CD4-positive, alpha-beta T cell (primary cell): ENCODE data around the gene CXCL6. TPM values are rescaled to one million over a fixed set of nuclear protein-coding genes. Genes with fewer than 3 reads are reported as not detected.

ENCODE experiments used
- ATAC-seq: fragments of 200-7000 bp; cut with Tn5 transposase; one replicate; pipeline ENCODE4 v1.10.0; 2022; ENCODE audit warnings: mild to moderate bottlenecking; ENCODE audit not compliant: poor library complexity
- CTCF ChIA-PET: fragments of 350-600 bp; sonication (Branson Sonifier 250); formaldehyde crosslinking; loops from one replicate; lab custom pipeline; 2021; ENCODE audit warnings: antibody characterized with exemption, inconsistent platforms; lab: Charles Lee
- POLR2A ChIA-PET: fragments of 350-600 bp; sonication (Branson Sonifier 250); formaldehyde crosslinking; loops from one replicate; lab custom pipeline; 2021; ENCODE audit warnings: antibody characterized with exemption, inconsistent platforms; lab: Charles Lee
- DNase-seq, 14 experiments: peaks; one replicate each; pipeline ENCODE4 v3.0.0-alpha.2; 2013 to 2020; ENCODE audit warnings: mixed read lengths in 2 of 14
- H3K27ac ChIP-seq, 2 donors: one replicate each; pipeline versions ENCODE4 v1.5.1 to v1.7.0; 2013; ENCODE audit warnings: low read length in 2 of 2, low read depth in 1 of 2, mild to moderate bottlenecking in 1 of 2
- H3K27me3 ChIP-seq, 2 experiments: 1 replicate in 1 of 2; 2 replicates in 1 of 2; pipeline versions ENCODE4 v1.6.1 to v1.7.0; 2013; ENCODE audit warnings: low read length in 2 of 2, control low read depth in 1 of 2, mild to moderate bottlenecking in 1 of 2, moderate library complexity in 1 of 2; ENCODE audit not compliant: insufficient read depth in 2 of 2, control insufficient read depth in 1 of 2
- H3K36me3 ChIP-seq: one replicate; pipeline ENCODE4 v1.6.1; 2013; ENCODE audit warnings: low read length, control low read depth; ENCODE audit not compliant: insufficient read depth
- H3K4me1 ChIP-seq: one replicate; pipeline ENCODE4 v1.6.1; 2013; ENCODE audit warnings: low read length, control low read depth; ENCODE audit not compliant: insufficient read depth
- H3K4me3 ChIP-seq: one replicate; pipeline ENCODE4 v1.5.1; 2013; ENCODE audit warnings: mild to moderate bottlenecking, low read length, moderate library complexity
- H3K9me3 ChIP-seq, 2 experiments: 1 replicate in 1 of 2; 2 replicates in 1 of 2; pipeline versions ENCODE4 v1.6.1 to v1.7.0; 2013; ENCODE audit warnings: low read length in 2 of 2, mild to moderate bottlenecking in 2 of 2, control low read depth in 1 of 2, moderate library complexity in 1 of 2; ENCODE audit not compliant: control insufficient read depth in 1 of 2, insufficient read depth in 1 of 2
- H3K27ac Mint-ChIP-seq: one replicate; pipeline ENCODE4 v1.8.0; 2020; ENCODE audit warnings: mixed read lengths
- H3K27me3 Mint-ChIP-seq: one replicate; pipeline ENCODE4 v1.8.0; 2021; ENCODE audit warnings: mixed read lengths
- H3K36me3 Mint-ChIP-seq: one replicate; pipeline ENCODE4 v1.8.0; 2021; ENCODE audit warnings: low read depth, mixed read lengths
- H3K4me1 Mint-ChIP-seq: one replicate; pipeline ENCODE4 v1.8.0; 2021; ENCODE audit warnings: low read depth, mixed read lengths
- H3K4me3 Mint-ChIP-seq: one replicate; pipeline ENCODE4 v1.8.0; 2020; ENCODE audit warnings: mild to moderate bottlenecking, mixed read lengths
- H3K9me3 Mint-ChIP-seq: one replicate; pipeline ENCODE4 v1.8.0; 2020; ENCODE audit warnings: mixed read lengths
- CTCF ChIP-seq: fragments of 200-600 bp; IDR thresholded peaks from one replicate; pipeline ENCODE4 v1.8.0; 2022; ENCODE audit warnings: antibody characterized with exemption, mild to moderate bottlenecking
- intact Hi-C, 2 experiments: fragments of 100-400 bp; cut with DNase I in 1 of 2; cut with micrococcal nuclease in 1 of 2; formaldehyde crosslinking; loops; one replicate each; pipeline versions ENCODE4 v1.15.1 to v1.9.0; 2023 to 2025; cut with DNase I, micrococcal nuclease
- total RNA-seq, 174 experiments: library from RNA in 2 of 174; stranded (reverse) in 2 of 174; gene quantifications; one replicate each; pipeline ENCODE4 v1.2.3 and lab custom pipeline; 2021 to 2026

Gene CXCL6
- total RNA-seq, 2 experiments from 2014 or later = not detected

GRCh38 chr4:73848183-73848777, 11.8 kb downstream of the CXCL6 start:
- Histone ChIP-seq H3K27me3 (no peaks in the 10 kb centered on the region), H3K27ac (no peak overlapping the region), H3K9me3 (peaks cover 0 to 3% of the 10 kb centered on the region in 2 experiments), H3K36me3 (no peaks in the 10 kb centered on the region), H3K4me3 (no peak overlapping the region), H3K4me1 (no peaks in the 10 kb centered on the region)
- intact Hi-C loops = no loop called here
- DNase-seq (no peak), ATAC-seq (no peak)
- Mint-ChIP-seq H3K27me3 (no peaks in the 10 kb centered on the region), H3K36me3 (no peaks in the 10 kb centered on the region), H3K9me3 (no peaks in the 10 kb centered on the region), H3K4me1 (no peaks in the 10 kb centered on the region), H3K27ac (no peak overlapping the region), H3K4me3 (no peak overlapping the region)
- ChIA-PET CTCF (no interaction called here), POLR2A (no interaction called here)
- TF ChIP-seq CTCF = no peak

- intact Hi-C loops = no loop called here
- no peak overlapping the region for H3K27ac Mint-ChIP-seq
- no peaks in the 10 kb centered on the region for H3K9me3 Mint-ChIP-seq
- H3K4me1 Mint-ChIP-seq = no peaks in the 10 kb centered on the region
- POLR2A ChIA-PET = no interaction called here
- Histone ChIP-seq H3K27me3 (no peaks in the 10 kb centered on the region), H3K36me3 (no peaks in the 10 kb centered on the region), H3K9me3 (peaks cover 0 to 6% of the 10 kb centered on the region in 2 experiments), H3K27ac (no peak overlapping the region), H3K4me1 (no peaks in the 10 kb centered on the region), H3K4me3 (no peak overlapping the region)
- DNase-seq (no peak), ATAC-seq (no peak)
- peaks cover 10% of the 10 kb centered on the region for H3K27me3 Mint-ChIP-seq
- no peak overlapping the region for H3K4me3 Mint-ChIP-seq
- no peak for TF ChIP-seq CTCF
- CTCF ChIA-PET = no interaction called here
- H3K36me3 Mint-ChIP-seq = no peaks in the 10 kb centered on the region
Measured at GRCh38 chr4:73850261-73850970, 13.9 kb downstream of the CXCL6 start.

GRCh38 chr4:73851293-73851692, 14.8 kb downstream of the CXCL6 start:
- H3K36me3 Mint-ChIP-seq = no peaks in the 10 kb centered on the region
- no peaks in the 10 kb centered on the region for H3K9me3 Mint-ChIP-seq
- no peak overlapping the region for H3K27ac Mint-ChIP-seq
- intact Hi-C loops = no loop called here
- POLR2A ChIA-PET = no interaction called here
- CTCF ChIA-PET = no interaction called here
- H3K27me3 Mint-ChIP-seq = peaks cover 10% of the 10 kb centered on the region
- no peak for TF ChIP-seq CTCF
- Histone ChIP-seq H3K4me3 (no peak overlapping the region), H3K9me3 (peaks cover 0 to 6% of the 10 kb centered on the region in 2 experiments), H3K4me1 (no peaks in the 10 kb centered on the region), H3K36me3 (no peaks in the 10 kb centered on the region), H3K27me3 (no peaks in the 10 kb centered on the region), H3K27ac (no peak overlapping the region)
- DNase-seq = no peak
- no peak for ATAC-seq
- no peak overlapping the region for H3K4me3 Mint-ChIP-seq
- H3K4me1 Mint-ChIP-seq = no peaks in the 10 kb centered on the region
